GM18505 (cell line): ENCODE measurements around the gene CSH1.
"Not testable (repeated sequence)": the region's sequence is repeated elsewhere in the genome, so short reads cannot be mapped to it uniquely, and the experiment has no call there.

Experiments
- ATAC-seq: cut with Tn5 transposase; IDR thresholded peaks from one replicate; pipeline ENCODE4 v1.9.1; 2021; ENCODE audit not compliant: unreplicated experiment
- POLR2A ChIP-seq: IDR thresholded peaks from 4 replicates; pipeline ENCODE4 v1.6.1; 2011; ENCODE audit warnings: borderline replicate concordance; ENCODE audit not compliant: insufficient read depth, insufficient read length; ENCODE audit errors: extremely low read depth

The CSH1 gene

GRCh38 chr17:63896524-63897354 is at the start of gene CSH1:
CSH1 (minus strand) TSS chr17:63896574; CDS start chr17:63896511, 63 bp downstream.
- not testable (repeated sequence) for ATAC-seq

- TF ChIP-seq POLR2A, result no peak
- ATAC-seq, result no peak
Observed at GRCh38 chr17:63945784-63946439, 49.5 kb upstream of the CSH1 start.

- no peak for TF ChIP-seq POLR2A
Observed at GRCh38 chr17:63944736-63945499, 48.5 kb upstream of the CSH1 start.

GRCh38 chr17:63943745-63944144 is 47.4 kb upstream of the CSH1 start:
- no peak for TF ChIP-seq POLR2A
- ATAC-seq, result no peak

More at GRCh38 chr17:63944736-63945499, 48.5 kb upstream of the CSH1 start:
- ATAC-seq, result no peak

GRCh38 chr17:63942309-63942985 is 46.1 kb upstream of the CSH1 start:
- no peak for TF ChIP-seq POLR2A

GRCh38 chr17:63941751-63942150 is 45.4 kb upstream of the CSH1 start:
- no peak for ATAC-seq
- no peak for TF ChIP-seq POLR2A

More at GRCh38 chr17:63942309-63942985, 46.1 kb upstream of the CSH1 start:
- no peak for ATAC-seq

- no peak for TF ChIP-seq POLR2A
- ATAC-seq, result no peak
Observed at GRCh38 chr17:63941162-63941561, 44.8 kb upstream of the CSH1 start.

GRCh38 chr17:63940584-63940983 is 44.2 kb upstream of the CSH1 start:
- no peak for ATAC-seq
- TF ChIP-seq POLR2A, result no peak

GRCh38 chr17:63939884-63940283 is 43.5 kb upstream of the CSH1 start:
- TF ChIP-seq POLR2A, result no peak
- no peak for ATAC-seq

GRCh38 chr17:63939401-63939800 is 43.0 kb upstream of the CSH1 start:
- no peak for ATAC-seq
- no peak for TF ChIP-seq POLR2A

- ATAC-seq, result no peak
- TF ChIP-seq POLR2A, result no peak
Observed at GRCh38 chr17:63937920-63938319, 41.5 kb upstream of the CSH1 start.

- TF ChIP-seq POLR2A, result no peak
Observed at GRCh38 chr17:63937319-63937718, 40.9 kb upstream of the CSH1 start.

More at GRCh38 chr17:63937319-63937718, 40.9 kb upstream of the CSH1 start:
- no peak for ATAC-seq
